Spleen (tissue), 7 donors: ENCODE data around the gene RPTOR.

ENCODE experiments used
- POLR2A ChIP-seq, 3 donors: fragments of 450-650 bp; IDR thresholded peaks; one replicate each; pipeline ENCODE4 v1.5.1; 2017; ENCODE audit warnings: antibody characterized with exemption in 3 of 3, mild to moderate bottlenecking in 1 of 3
- POLR2AphosphoS5 ChIP-seq, 3 donors: sonication (generic); formaldehyde crosslinking; IDR thresholded peaks; one replicate each; pipeline ENCODE4 v1.5.1; 2017; ENCODE audit warnings: antibody characterized with exemption in 3 of 3
- TF ChIP-seq, protein P1 (sequence below), 11 experiments: fragments of 200-600 bp in 7 of 11; fragments of 450-650 bp in 4 of 11; sonication (generic) in 4 of 11; IDR thresholded peaks in 8 of 11; conservative IDR thresholded peaks in 3 of 11; 1 replicate in 7 of 11; 2 replicates in 4 of 11; pipeline versions ENCODE4 v1.4.0 to v1.8.0; 2016 to 2021; ENCODE audit warnings: antibody characterized with exemption in 11 of 11, inconsistent platforms in 4 of 11, mild to moderate bottlenecking in 1 of 11
- donor health status: DM: no; HTN: no; CAD: no; lungs with moderate emphysema.
- donor health status: DM: no; HTN: no; CAD: no.
- donor health status: DM: no; HTN: no; CAD: no.

- TF ChIP-seq, protein P1, sequence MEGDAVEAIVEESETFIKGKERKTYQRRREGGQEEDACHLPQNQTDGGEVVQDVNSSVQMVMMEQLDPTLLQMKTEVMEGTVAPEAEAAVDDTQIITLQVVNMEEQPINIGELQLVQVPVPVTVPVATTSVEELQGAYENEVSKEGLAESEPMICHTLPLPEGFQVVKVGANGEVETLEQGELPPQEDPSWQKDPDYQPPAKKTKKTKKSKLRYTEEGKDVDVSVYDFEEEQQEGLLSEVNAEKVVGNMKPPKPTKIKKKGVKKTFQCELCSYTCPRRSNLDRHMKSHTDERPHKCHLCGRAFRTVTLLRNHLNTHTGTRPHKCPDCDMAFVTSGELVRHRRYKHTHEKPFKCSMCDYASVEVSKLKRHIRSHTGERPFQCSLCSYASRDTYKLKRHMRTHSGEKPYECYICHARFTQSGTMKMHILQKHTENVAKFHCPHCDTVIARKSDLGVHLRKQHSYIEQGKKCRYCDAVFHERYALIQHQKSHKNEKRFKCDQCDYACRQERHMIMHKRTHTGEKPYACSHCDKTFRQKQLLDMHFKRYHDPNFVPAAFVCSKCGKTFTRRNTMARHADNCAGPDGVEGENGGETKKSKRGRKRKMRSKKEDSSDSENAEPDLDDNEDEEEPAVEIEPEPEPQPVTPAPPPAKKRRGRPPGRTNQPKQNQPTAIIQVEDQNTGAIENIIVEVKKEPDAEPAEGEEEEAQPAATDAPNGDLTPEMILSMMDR (IDR thresholded peaks at IDR 0.05 in 8 of 11, conservative IDR thresholded peaks at IDR 0.05 in 3 of 11): no peak
- TF ChIP-seq POLR2A (IDR thresholded peaks at IDR 0.05) (no peak), POLR2AphosphoS5 (IDR thresholded peaks at IDR 0.05) (no peak)
These were observed 180.2 kb downstream of the RPTOR start for GRCh38 chr17:80724775-80725266.
